ENCODE results near the gene MUC4. TPM values are rescaled to one million over a fixed set of nuclear protein-coding genes. Genes with fewer than 3 reads are reported as not detected.

MUC4 gene
- total and polyA plus RNA-seq, 9 of the 15 experiments (the other 6 are each of a cell fraction or from before 2014, with no cell fraction given), result under 0.01 to 0.21 (median 0.10) TPM; not detected in 4

DNA sequence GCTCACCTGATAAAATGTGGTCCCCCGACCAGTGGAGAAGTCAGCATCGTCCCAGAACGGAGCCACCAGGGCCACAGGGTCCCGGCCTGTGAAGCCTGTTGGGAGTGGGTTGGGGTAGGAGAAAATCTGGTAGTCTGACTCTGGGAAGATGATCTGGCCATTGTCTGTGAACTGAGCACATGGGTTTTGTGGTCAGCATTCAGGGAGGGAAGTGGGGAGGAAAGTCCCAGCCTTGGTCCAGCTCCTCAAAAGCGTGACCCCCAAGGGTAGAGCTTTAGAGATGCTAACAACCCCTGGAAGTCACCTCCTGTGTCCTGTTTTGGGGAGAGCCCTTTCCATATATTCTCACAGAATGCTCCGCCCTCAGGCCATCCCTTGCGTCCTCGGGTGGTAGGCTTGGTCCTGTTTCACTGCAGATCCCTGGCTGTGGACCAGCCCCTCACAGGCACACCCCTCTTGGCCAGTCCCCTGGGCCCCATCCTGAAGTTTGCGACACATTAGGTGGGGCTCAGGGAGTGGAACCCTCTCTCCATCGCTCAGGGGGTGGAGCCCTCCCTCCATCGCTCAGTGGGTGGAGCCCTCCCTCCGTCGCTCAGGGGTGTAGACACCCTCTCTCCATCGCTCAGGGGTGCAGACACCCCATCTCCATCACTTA lies 40.0 kb downstream of the MUC4 start:
- Histone ChIP-seq H3K4me3 (no peak overlapping the region), H3K27me3 (ENCODE audit: control insufficient read depth in 2 of 2, insufficient read depth in 2 of 2, low read length in 2 of 2) (peaks cover 9 to 53% of the 10 kb centered on the region in 2 experiments; a peak in 3 of 5 replicates), H4K20me1 (replicated peaks; ENCODE audit: control insufficient read depth, insufficient read depth, low read length) (no peaks in the 10 kb centered on the region), H3K27ac (ENCODE audit: extremely low read depth, low read depth, low read length) (no peak overlapping the region), H3K9me3 (replicated peaks; ENCODE audit: control insufficient read depth, insufficient read depth, low read depth, low read length) (no peaks in the 10 kb centered on the region), H3K79me2 (ENCODE audit: control insufficient read depth, insufficient read depth, low read length) (no peaks in the 10 kb centered on the region), H2AFZ (ENCODE audit: low read depth, low read length) (no peak overlapping the region), H3K4me2 (ENCODE audit: insufficient read depth, low read length) (no peak overlapping the region), H3K9ac (ENCODE audit: insufficient read depth in 1 of 2, low read depth in 2 of 2, low read length in 2 of 2) (no peak overlapping the region), H3K4me1 (replicated peaks in 1 of 2; ENCODE audit: control insufficient read depth in 2 of 2, insufficient read depth in 2 of 2, low read length in 2 of 2) (peaks cover 0 to 4% of the 10 kb centered on the region in 2 experiments; a peak in 1 of 5 replicates), H3K9me1 (ENCODE audit: control insufficient read depth, insufficient read depth, low read length) (no peaks in the 10 kb centered on the region), H3K36me3 (ENCODE audit: control insufficient read depth, insufficient read depth, low read length) (no peaks in the 10 kb centered on the region)
- FAIRE-seq (no peak), ATAC-seq (no peak), DNase-seq (ENCODE audit: extremely low read depth in 1 of 4, low spot score in 3 of 4) (no peak)
- 0% methylated on average over 10 of the region's 14 CpGs for WGBS (ENCODE audit: insufficient coverage, low coverage, missing lambda C conversion rate)
- BruUV-seq (replicated peaks), result no TSS peak
- in situ Hi-C loops (cut with MboI) (no loop called here), intact Hi-C loops (cut with micrococcal nuclease) (no loop called here)
- CTCF ChIA-PET (ENCODE audit: low intra/inter-chr PET ratio), result no interaction called here
- POLR2A ChIA-PET, result no interaction called here
- TF ChIP-seq TAF1 (IDR thresholded peaks at IDR 0.05; ENCODE audit: control insufficient read depth, extremely low read depth, insufficient read depth, low read length, severe bottlenecking) (no peak), NR3C1 (CRISPR knock-in tag; IDR thresholded peaks at IDR 0.05) (no peak), ZNF175 (CRISPR knock-in tag; IDR thresholded peaks at IDR 0.05; ENCODE audit: low read depth) (no peak), NUFIP1 (IDR thresholded peaks at IDR 0.05; ENCODE audit: partially characterized antibody) (no peak), ZNF696 (CRISPR knock-in tag; conservative IDR thresholded peaks at IDR 0.05) (no peak), CREB1 (IDR thresholded peaks at IDR 0.05) (no peak), CREB1 (CRISPR knock-in tag; IDR thresholded peaks at IDR 0.05) (no peak), NFE2L1 (tag; IDR thresholded peaks at IDR 0.05; ENCODE audit: borderline replicate concordance, low read depth) (no peak), KLF6 (CRISPR knock-in tag; IDR thresholded peaks at IDR 0.05; ENCODE audit: borderline replicate concordance) (no peak), ZBTB1 (CRISPR knock-in tag; IDR thresholded peaks at IDR 0.05; ENCODE audit: borderline replicate concordance, low read depth) (no peak), TBL1XR1 (IDR thresholded peaks at IDR 0.05; ENCODE audit: low read length in 2 of 2) (no peak), ZNF282 (CRISPR knock-in tag; IDR thresholded peaks at IDR 0.05) (no peak), DIDO1 (tag; IDR thresholded peaks at IDR 0.05; ENCODE audit: low read depth) (no peak)
- TF ChIP-seq, protein P1, sequence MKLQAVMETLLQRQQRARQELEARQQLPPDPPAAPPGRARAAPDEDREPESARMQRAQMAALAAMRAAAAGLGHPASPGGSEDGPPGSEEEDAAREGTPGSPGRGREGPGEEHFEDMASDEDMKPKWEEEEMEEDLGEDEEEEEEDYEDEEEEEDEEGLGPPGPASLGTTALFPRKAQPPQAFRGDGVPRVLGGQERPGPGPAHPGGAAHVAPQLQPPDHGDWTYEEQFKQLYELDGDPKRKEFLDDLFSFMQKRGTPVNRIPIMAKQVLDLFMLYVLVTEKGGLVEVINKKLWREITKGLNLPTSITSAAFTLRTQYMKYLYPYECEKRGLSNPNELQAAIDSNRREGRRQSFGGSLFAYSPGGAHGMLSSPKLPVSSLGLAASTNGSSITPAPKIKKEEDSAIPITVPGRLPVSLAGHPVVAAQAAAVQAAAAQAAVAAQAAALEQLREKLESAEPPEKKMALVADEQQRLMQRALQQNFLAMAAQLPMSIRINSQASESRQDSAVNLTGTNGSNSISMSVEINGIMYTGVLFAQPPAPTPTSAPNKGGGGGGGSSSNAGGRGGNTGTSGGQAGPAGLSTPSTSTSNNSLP (IDR thresholded peaks at IDR 0.05; ENCODE audit: borderline replicate concordance, low read depth, low read length), result no peak
- TF ChIP-seq, protein P2, sequence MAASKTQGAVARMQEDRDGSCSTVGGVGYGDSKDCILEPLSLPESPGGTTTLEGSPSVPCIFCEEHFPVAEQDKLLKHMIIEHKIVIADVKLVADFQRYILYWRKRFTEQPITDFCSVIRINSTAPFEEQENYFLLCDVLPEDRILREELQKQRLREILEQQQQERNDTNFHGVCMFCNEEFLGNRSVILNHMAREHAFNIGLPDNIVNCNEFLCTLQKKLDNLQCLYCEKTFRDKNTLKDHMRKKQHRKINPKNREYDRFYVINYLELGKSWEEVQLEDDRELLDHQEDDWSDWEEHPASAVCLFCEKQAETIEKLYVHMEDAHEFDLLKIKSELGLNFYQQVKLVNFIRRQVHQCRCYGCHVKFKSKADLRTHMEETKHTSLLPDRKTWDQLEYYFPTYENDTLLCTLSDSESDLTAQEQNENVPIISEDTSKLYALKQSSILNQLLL (CRISPR knock-in tag; IDR thresholded peaks at IDR 0.05; ENCODE audit: borderline replicate concordance), result no peak

Measured in K562 (cell line).